ENCODE data around the gene NUP188. TPM values are rescaled to one million over a fixed set of nuclear protein-coding genes. Genes with fewer than 3 reads are reported as not detected.
A peak's percentile ranks its signal among the peaks of the same experiment; 100 is the strongest.
"Not testable (repeated sequence)": the region's sequence is repeated elsewhere in the genome, so short reads cannot be mapped to it uniquely, and the experiment has no call there.

NUP188 gene
- total RNA-seq, 1 donor from 2014 or later = 52.1 TPM

DNA sequence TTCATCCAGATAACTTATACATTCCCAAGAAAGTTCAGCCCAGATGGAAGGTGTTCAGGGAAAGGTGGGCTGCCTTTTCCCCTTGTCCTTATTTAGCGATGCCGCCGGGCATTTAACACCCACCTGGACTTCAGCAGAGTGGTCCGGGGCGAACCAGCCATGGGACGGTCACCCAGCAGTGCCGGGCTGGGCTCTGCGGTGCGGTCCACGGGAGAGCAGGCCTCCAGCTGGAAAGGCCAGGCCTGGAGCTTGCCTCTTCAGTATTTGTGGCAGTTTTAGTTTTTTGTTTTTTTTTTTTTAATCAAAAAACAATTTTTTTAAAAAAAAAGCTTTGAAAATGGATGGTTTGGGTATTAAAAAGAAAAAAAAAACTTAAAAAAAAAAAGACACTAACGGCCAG is 30.8 kb upstream of the NUP188 start:
- no peak for DNase-seq (ENCODE audit: low spot score)

DNA sequence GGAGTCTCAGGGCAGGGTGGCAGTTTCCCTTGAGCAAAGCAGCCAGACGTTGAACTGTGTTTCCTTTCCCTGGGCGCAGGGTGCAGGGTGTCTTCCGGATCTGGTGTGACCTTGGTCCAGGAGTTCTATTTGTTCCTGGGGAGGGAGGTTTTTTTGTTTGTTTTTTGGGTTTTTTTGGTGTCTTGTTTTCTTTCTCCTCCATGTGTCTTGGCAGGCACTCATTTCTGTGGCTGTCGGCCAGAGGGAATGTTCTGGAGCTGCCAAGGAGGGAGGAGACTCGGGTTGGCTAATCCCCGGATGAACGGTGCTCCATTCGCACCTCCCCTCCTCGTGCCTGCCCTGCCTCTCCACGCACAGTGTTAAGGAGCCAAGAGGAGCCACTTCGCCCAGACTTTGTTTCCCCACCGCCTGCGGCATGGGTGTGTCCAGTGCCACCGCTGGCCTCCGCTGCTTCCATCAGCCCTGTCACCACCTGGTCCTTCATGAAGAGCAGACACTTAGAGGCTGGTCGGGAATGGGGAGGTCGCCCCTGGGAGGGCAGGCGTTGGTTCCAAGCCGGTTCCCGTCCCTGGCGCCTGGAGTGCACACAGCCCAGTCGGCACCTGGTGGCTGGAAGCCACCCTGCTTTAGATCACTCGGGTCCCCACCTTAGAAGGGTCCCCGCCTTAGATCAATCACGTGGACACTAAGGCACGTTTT is 30.2 kb upstream of the NUP188 start:
- peak; percentile 78 for DNase-seq (ENCODE audit: low spot score)

DNA sequence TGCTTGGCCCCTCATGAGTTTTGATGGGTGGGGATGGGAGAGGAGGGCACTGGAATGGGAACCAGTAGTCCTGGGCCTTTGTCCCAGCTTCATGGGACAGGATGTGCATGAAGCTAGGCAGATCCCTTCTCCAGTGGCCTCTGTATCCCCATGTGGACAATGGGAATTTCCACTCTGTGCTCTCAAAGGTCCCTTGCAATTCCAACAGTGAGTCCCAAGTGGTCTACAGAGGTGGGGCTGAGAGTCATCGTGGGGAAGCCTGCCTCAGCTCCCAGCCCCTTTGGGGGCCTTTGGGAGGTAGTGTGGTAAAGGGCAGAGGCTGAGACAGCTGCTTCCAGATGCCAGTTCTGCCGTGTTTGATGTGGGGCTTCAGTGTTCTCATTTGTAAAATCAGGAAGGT is 28.6 kb upstream of the NUP188 start:
- DNase-seq (ENCODE audit: low spot score) = no peak

DNA sequence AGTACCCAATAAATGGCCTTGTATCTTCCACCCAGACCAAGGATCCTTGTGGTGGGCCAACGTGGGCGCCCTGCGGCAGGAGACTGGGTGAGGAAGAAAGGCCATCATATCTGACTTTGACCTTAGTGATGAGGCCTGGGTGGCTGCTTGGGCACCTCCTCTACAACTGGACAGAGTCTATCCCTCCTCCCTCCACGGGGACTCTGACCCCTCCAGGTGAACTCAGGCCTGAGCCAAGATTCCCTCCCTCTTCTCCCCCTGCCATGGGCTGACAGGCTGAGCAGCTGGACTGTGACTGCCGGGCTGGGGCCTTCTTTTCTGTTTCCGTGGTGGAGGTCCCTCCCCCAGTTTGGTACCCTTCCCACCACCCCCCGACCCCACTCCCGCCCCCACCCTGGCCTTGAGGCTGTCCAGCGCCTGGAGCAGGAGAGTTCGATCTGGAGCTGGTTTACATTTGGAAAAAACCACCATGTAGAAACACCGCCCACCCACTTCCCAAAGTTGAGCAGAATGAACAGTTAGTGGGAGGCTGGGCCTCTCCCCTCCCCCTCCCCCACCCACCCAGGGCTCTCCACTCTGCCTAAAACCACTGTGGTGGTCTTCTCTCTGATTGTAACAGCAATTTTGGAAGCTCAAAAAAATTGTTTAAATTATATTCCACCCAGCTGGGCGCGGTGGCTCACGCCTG is 28.0 kb upstream of the NUP188 start:
- no peak for DNase-seq (ENCODE audit: low spot score)

DNA sequence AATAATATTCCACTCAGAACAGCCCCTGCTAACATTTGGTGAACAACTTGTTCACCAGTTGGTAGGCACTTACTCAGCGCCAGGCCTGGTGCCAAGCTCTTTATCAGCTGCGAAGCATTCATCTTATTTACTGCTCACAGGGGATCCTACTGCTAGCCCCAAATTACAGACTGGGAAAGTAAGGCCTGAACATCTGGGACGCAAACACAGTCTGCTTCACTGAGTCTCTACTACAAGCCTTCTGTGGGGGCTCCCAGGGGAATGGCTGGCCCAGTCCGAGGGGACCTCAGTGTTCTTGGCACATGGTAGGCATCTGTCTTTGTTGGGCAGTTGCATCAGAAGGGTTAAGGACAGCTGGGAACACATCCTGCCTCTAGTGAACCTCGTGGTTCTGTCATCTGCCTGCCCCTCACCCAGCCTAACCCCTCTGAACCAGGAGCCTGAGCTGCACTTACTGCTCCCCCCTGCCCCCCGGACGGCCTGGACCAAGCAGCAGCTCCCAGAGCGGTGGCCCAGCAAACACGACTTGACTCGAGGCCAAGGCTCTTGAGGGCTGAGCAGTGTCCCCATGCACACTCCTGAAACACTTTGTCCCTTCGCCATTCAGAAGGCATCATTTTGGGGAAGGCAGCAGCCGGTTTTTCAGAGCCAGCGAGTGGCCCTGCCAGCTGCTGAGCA is 27.0 kb upstream of the NUP188 start, which contains the start of gene PHYHD1:
PHYHD1 (plus strand) TSS at position 602 of the 678 bp plus-strand sequence. CDS start 1,342 bp downstream, outside the sequence.
- no peak for DNase-seq (ENCODE audit: low spot score)

DNA sequence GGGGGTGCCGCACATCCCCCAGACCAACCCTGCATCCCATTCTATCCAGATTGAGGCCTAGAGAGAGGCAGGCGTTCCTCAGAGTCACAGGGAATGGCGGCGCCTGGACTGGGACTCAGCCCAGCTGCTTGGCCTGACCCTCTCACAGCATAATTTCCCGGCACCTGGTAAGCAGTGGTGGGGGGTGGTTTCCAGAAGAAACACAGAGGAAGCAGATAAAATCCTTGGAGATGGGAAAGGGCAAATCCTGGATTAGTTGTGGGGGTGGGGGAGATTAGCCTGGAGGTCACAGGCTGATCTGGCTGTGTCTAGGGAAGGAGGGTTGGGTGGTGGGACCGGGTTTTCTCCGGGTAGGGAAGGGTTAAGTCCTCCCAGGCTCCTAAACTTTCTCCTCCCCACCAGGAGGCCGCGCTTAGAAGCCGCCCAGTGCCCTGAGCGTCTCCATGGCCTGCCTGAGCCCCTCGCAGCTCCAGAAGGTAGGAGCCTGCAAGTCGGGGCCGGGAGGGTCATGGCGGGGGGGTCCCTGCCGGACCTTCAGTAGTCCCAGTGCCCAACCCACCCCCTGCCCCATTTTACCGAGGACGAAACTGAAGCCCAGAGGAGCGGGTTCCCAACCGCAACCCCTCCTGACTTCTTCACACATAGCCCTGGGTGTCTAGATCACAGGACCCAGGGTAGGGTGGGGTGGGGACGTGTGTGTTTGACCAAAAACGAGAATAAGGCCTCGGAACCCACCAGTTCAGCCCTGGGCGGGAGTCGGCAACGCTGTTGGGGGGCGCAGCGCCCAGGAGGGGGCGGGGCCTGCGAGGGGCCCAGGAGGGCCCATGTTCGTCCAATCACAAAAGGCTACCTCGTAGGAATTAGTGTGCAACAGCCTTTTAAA is 25.4 kb upstream of the NUP188 start:
- peak; percentile 66 for DNase-seq (ENCODE audit: low spot score)

DNA sequence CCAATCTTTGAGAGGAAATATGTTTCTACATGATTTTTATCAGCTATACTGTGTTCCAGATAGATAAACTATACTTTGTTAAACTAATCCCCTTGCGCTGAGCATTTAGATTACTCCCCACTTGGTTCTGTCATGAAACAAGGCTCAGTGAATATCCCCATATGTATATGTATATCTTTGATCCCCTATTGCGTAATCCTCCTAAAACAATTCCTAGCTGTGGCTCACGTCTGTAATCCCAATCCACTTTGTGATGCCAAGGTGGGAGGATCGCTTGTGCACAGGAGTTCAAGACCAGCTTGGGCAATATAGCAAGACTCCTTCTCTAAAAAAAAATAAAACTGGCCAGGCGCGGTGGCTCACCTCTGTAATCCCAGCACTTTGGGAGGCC is 24.0 kb upstream of the NUP188 start:
- no peak for DNase-seq (ENCODE audit: low spot score)

DNA sequence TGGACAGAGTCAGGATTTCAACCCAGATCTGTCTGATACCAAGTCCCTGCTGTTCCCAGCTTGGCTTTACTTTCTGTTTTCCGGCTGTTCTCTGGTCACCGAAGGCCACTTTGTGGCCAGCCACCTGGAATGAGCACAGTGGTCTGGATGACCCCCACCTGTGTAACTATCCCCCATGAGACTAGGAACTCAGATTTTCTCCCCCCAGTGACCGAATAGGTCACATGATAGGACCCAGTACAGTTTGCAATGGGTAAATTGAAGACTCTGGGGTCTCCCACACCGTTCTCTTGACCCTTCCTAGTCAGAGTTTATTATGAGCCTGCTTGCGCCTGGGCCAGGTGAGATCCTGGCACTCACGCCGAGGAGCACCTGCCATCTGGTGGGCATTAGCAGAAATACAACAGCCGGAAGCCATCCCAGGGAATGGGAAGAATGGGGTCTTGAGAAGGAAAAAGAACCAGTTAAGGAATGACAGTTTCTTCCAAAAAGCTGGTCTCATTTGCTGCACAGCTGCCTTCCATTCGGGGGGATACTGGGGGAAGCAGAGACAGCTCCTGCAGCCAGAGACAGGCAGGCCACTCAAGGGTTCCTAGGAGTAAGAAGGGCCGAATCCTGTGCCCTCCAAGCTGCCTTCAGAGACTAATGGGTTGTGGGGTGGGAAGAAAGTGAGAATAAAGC is 19.6 kb upstream of the NUP188 start:
- DNase-seq (ENCODE audit: low spot score) = no peak

DNA sequence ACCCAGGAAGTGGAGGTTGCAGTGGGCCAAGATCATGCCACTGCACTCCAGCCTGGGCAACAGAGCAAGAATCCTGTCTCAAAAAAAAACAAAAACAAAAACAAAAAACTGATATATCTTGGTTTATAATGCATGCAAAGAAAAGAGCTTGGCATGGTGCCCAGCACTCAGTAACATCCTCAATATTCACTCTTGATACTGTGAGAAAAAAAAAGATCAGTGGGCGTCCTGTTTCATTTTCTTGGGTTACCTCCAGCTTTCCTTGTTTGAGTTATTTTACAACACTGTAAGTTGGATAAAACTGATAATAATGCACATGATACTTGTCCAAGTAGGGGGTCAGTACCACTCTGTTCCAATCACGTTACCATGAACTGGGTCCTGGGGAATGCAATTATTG is 18.9 kb upstream of the NUP188 start:
- no peak for DNase-seq (ENCODE audit: low spot score)

DNA sequence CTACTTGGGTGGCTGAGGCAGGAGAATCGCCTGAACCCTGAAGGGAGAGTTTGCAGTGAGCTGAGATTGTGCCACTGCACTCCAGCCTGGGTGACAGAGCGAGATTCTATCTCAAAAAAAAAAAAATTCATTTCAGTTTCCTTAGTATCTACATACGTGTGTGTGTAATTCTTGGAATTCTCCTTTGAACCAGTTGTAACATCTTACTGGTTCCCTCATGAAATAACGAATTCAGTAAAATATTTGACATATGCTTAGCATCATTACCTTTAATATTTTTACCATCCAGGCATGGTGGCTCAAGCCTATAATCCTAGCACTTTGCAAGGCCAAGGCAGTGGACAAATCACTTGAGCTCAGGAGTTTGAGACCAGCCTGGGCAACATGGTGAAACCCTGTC is 17.9 kb upstream of the NUP188 start:
- DNase-seq (ENCODE audit: low spot score) = no peak

DNA sequence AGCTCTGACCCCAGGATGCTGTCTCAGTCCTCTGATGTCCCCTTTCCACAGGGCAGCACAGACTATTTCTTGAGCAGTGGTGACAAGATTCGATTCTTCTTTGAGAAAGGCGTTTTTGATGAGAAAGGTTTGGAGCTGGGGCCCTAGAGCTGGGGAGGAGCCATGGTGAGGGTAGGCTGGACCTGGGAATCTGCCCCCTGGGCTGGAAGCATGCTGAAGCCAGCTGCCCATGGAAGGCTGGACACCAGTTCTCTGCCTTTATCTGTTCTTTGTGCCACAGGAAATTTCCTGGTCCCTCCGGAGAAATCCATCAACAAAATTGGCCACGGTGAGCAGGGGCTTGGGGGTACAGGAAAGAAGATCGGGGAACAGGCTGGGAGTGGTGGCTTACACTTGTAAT is 13.8 kb upstream of the NUP188 start:
- no peak for DNase-seq (ENCODE audit: low spot score)

DNA sequence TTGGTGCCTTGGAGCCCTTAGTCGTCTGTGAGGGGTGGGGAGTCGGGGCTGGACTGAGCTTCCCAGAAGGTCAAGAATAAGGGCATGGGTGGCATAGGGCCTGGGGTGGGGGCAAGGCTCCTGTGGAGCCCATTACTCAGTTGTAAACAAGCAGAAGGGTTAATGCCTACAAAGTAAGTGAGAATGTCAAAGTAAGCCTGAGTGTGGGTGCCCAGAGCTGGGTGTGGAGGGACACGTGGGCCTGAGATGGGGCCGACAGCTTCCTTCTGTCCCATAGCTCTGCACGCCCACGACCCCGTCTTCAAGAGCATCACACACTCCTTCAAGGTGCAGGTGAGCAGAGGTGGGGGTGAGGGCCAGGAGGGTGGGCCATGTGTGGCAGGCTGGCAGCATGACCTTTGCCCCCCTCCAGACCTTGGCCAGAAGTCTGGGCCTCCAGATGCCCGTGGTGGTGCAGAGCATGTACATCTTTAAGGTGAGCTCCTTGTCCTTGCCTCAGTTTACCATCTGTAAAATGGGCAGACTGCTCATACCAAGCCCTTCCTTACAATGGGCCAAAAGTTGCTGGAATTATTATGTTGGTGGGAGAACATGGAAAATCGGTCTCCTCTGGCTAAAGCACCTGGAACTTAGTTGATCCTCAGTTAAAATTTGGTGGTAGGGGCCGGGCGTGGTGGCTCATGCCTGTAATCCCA is 11.2 kb upstream of the NUP188 start:
- DNase-seq (ENCODE audit: low spot score) = no peak

DNA sequence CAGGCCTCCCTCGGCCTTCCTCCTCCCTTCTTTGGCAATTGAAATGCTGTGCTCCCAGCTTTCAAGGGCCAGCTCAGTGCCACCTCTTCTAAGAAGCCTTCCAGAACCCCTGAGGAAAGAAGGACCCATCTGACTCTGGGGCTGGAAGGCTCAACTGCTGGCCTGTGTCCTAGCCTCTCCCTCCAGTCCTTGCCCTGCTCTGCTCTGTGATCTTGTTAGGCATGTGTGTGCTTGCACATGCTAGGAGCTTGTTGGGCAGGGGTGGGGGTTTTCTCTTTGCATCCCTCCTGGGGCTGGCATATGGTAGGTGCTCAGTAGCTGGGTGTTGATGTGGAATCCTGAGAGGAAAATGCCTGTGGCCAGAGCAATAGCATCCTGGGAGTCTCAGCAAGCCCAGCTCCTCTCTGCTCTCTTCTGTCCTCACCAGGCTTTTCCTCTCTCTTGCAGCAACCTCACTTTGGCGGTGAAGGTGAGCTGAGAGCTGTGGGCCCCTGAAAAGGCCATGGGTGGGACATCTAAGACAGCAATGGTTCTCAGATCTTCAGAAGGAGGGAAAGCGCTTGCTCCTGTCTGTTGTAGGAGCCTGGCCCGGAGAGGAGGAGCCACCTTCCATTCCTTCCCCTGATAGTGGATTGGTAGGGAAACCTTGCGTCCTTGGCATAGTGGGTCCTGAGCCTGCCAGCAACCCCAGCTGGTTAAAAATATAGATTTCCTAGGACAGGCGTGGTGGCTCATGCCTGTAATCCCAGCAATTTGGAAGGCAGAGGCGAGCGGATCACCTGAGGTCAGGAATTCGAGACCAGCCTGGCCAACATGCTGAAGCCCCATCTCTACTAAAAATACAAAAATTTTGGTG is 10.0 kb upstream of the NUP188 start:
- DNase-seq (ENCODE audit: low spot score) = no peak

DNA sequence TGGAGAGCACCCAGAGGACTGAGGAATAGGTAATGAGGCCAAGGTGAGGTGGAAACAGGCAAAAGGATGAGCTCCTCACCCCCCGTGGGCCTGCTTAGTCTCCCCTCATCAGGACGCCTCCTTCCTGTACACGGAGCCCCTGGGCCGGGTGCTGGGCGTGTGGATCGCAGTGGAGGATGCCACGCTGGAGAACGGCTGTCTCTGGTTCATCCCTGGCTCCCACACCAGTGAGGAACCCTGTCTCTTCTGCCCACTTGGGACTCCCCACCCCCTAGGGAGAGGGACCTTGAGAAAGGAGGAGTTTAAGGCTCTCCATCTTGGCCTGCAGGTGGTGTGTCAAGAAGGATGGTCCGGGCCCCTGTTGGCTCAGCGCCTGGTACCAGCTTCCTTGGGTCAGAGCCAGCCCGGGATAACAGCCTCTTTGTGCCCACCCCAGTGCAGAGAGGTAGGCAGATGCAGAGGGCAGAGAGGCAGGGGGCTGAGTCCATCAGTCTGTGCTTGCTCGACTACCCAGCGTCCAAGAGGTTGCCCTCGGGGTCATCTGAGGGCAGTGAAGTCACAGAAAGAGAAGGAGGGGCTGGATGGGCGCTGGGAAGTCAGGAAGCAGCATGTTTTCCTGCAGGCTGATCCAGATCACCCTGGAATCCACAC is 7.1 kb upstream of the NUP188 start:
- DNase-seq (ENCODE audit: low spot score) = no peak

DNA sequence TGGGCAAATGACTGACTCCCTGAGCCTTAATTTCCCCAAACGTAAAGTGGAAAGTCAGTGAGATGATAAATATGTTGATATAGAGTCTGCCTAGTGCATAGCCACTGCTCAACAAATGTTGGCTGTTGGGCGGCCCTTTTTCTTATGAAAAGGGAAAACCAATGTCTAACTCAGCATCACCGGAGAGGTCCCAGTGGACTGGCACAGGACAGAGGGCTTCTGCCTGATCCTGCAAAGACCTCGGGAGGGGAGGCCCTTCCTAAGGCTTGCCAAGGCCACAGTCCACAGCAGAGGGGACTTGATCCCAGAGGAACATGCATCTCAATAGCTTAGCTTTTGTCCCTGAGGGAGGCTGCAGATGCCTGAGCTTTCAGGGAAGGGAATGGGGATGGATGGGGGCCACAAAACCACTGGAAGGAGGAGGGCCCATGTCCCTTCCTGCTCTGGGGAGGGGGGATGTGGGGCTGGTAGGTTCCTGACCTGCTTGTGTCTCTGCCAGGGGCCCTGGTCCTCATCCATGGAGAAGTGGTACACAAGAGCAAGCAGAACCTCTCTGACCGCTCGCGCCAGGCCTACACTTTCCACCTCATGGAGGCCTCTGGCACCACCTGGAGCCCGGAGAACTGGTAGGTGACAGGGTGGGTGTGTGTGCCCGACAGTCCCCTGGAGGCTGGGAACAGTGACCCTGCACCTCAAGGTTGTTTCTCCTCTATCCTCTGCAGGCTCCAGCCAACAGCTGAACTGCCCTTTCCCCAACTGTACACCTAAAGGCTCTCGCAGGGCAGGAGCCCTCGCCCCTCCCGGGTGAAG is 6.3 kb upstream of the NUP188 start:
- no peak for DNase-seq (ENCODE audit: low spot score)

DNA sequence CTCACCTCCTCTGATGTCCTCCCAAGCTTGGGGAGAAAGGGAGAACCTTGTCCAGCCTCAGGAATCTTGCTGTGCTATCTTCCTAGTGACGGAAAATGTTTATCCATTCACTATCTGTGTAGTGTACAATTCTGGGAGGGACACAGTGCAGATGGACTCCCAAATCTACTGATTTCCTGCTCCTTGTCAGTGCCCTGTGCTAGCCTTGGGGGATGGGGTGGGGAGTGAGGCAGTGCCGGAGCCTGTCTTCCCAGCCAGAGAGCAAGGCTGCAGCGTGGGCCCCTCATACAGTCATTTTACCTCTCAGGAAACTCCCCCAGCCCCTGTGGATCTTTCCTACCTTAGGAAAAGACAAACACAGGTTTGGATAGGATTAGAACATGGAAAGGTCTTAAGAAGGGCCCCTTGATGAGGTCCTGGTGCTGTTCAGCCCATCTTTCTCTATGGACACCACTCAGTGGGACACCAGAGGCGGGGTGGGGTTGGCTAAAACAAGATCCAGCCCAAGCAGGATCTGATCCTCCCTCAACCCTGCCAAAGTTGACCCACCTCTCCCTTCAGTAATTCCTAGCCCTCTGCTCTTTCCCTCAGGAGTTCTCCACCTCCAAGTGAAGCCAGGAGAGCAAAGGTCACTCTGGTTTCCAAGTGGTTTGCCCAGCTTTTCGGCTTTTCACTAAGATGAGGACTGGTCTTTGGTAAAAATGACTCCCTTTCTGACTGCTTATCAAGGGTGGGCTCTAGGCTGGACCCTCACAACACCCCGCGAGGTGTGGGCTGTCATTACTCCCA is 3.5 kb upstream of the NUP188 start:
- no peak for DNase-seq (ENCODE audit: low spot score)

DNA sequence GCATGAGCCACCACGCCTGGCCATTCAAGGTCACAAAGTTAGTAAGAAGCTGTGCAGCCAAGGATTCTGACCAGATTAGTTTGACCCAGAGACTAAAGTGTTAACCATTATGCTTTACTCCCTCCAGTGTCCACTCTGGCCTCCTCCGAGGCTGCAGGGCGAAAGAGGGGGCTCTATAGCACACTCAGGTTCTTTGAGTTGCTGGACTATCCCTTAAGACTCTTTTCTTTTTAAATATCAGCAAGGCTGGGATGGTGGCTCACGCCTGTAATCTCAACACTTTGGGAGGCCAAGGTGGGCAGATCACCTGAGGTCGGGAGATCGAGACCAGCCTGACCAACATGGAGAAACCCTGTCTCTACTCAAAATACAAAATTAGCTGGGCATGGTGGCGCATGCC is 2.5 kb upstream of the NUP188 start:
- not testable (repeated sequence) for DNase-seq (ENCODE audit: low spot score)

Data from ureter (tissue), 1 donor.